ENCODE data around the gene CIC. TPM values are rescaled to one million over a fixed set of nuclear protein-coding genes. Genes with fewer than 3 reads are reported as not detected.

Gene CIC
- total and polyA plus RNA-seq, 9 of the 15 experiments (the other 6 are each of a cell fraction or from before 2014, with no cell fraction given): 0.07 to 44.7 (median 8.6) TPM

GRCh38 chr19:42313096-42313839 lies 44.2 kb downstream of the CIC start, which contains the start of gene TMEM145 (continued):
- TF ChIP-seq FOXM1 (IDR thresholded peaks at IDR 0.05; ENCODE audit: low read depth) (no peak), FOXM1 (CRISPR knock-in tag; IDR thresholded peaks at IDR 0.05; ENCODE audit: low read depth) (no peak), ZSCAN29 (IDR thresholded peaks at IDR 0.05) (no peak), USF2 (CRISPR knock-in tag; IDR thresholded peaks at IDR 0.05) (no peak), CHD4 (IDR thresholded peaks at IDR 0.05; ENCODE audit: insufficient read depth, insufficient replicate concordance, low read depth, low read length, poor library complexity, severe bottlenecking) (no peak), KAT2B (IDR thresholded peaks at IDR 0.05; ENCODE audit: low read depth, low read length) (no peak), THRAP3 (IDR thresholded peaks at IDR 0.05; ENCODE audit: borderline replicate concordance) (no peak), FOXK1 (CRISPR knock-in tag; IDR thresholded peaks at IDR 0.05; ENCODE audit: borderline replicate concordance) (no peak), PYGO2 (tag; IDR thresholded peaks at IDR 0.05) (no peak), NCOA1 (IDR thresholded peaks at IDR 0.05; ENCODE audit: low read depth) (peak; percentile 64; the same call in 1 of the 2 replicates), SMARCB1 (IDR thresholded peaks at IDR 0.05; ENCODE audit: insufficient read length, low read depth) (no peak), ZBTB40 (IDR thresholded peaks at IDR 0.05) (peak; percentile 11; the same call in 1 of the 2 replicates), ZBTB40 (CRISPR knock-in tag; IDR thresholded peaks at IDR 0.05) (no peak), TCF3 (CRISPR knock-in tag; IDR thresholded peaks at IDR 0.05) (no peak), FUS (optimal IDR thresholded peaks at IDR 0.05; ENCODE audit: low read depth, low read length) (no peak), TEAD2 (tag; IDR thresholded peaks at IDR 0.05) (no peak), HDAC1 (IDR thresholded peaks at IDR 0.05) (peak in 1 of 2 experiments; percentile 74; a peak in 2 of 4 replicates), IFI16 (CRISPR knock-in tag; IDR thresholded peaks at IDR 0.05) (no peak), TAL1 (IDR thresholded peaks at IDR 0.05) (no peak)
